Common myeloid progenitor, CD34-positive (primary cell): ENCODE results near the gene RHBDL2.

ENCODE experiments used
- CTCF ChIA-PET: fragments of 350-600 bp; sonication (Branson Sonifier 250); formaldehyde crosslinking; loops from one replicate; lab custom pipeline; 2021; ENCODE audit warnings: antibody characterized with exemption; lab: Charles Lee
- POLR2A ChIA-PET: fragments of 350-600 bp; sonication (Branson Sonifier 250); formaldehyde crosslinking; loops from one replicate; lab custom pipeline; 2021; ENCODE audit warnings: antibody characterized with exemption; lab: Charles Lee
- DNase-seq, 3 donors: peaks; one replicate each; pipeline versions ENCODE4 v3.0.0 to v3.0.0-alpha.2; 2013
- H3K27ac ChIP-seq, 2 experiments: 1 replicate in 1 of 2; 2 replicates in 1 of 2; pipeline ENCODE4 v1.7.0; 2013; ENCODE audit warnings: inconsistent platforms in 2 of 2, low read length in 2 of 2, mild to moderate bottlenecking in 2 of 2, low read depth in 1 of 2, moderate library complexity in 1 of 2; ENCODE audit not compliant: severe bottlenecking in 2 of 2, insufficient read depth in 1 of 2, poor library complexity in 1 of 2
- H3K27me3 ChIP-seq, 5 experiments: replicated peaks in 2 of 5; 1 replicate in 3 of 5; 2 replicates in 2 of 5; pipeline versions ENCODE4 v1.6.1 to v1.7.0; 2013; ENCODE audit warnings: low read length in 4 of 5, mild to moderate bottlenecking in 2 of 5, moderate library complexity in 2 of 5, inconsistent platforms in 1 of 5; ENCODE audit not compliant: insufficient read depth in 5 of 5, control insufficient read depth in 4 of 5
- H3K36me3 ChIP-seq, 4 experiments: 1 replicate in 2 of 4; 2 replicates in 2 of 4; pipeline versions ENCODE4 v1.6.1 to v1.7.0; 2013; ENCODE audit warnings: low read length in 3 of 4, control low read depth in 1 of 4, mild to moderate bottlenecking in 1 of 4; ENCODE audit not compliant: control insufficient read depth in 4 of 4, insufficient read depth in 4 of 4
- H3K4me1 ChIP-seq, 4 experiments: 1 replicate in 3 of 4; 2 replicates in 1 of 4; pipeline versions ENCODE4 v1.6.1 to v1.7.1; 2013; ENCODE audit warnings: low read length in 3 of 4, mild to moderate bottlenecking in 3 of 4, control low read depth in 1 of 4, inconsistent platforms in 1 of 4, moderate library complexity in 1 of 4; ENCODE audit not compliant: control insufficient read depth in 4 of 4, insufficient read depth in 4 of 4; ENCODE audit errors: control extremely low read depth in 1 of 4
- H3K4me3 ChIP-seq, 7 experiments: 1 replicate in 4 of 7; 2 replicates in 3 of 7; pipeline versions ENCODE4 v1.5.1 to v1.7.0; 2013; ENCODE audit warnings: mild to moderate bottlenecking in 7 of 7, low read length in 6 of 7, moderate library complexity in 6 of 7, inconsistent platforms in 2 of 7, low read depth in 2 of 7, control low read depth in 1 of 7; ENCODE audit not compliant: insufficient read depth in 4 of 7, control insufficient read depth in 1 of 7; ENCODE audit errors: extremely low read depth in 1 of 7
- H3K9me3 ChIP-seq, 5 experiments: 1 replicate in 4 of 5; 2 replicates in 1 of 5; pipeline versions ENCODE4 v1.6.1 to v1.7.1; 2013; ENCODE audit warnings: low read length in 4 of 5, mild to moderate bottlenecking in 2 of 5, inconsistent platforms in 1 of 5, low read depth in 1 of 5, moderate library complexity in 1 of 5; ENCODE audit not compliant: control insufficient read depth in 4 of 5, insufficient read depth in 2 of 5; ENCODE audit errors: control extremely low read depth in 1 of 5
- WGBS: methylation state at CpG from one replicate; pipeline ENCODE4 v1.1.5; 2013; ENCODE audit not compliant: insufficient coverage; 5-methylcytosine and 5-hydroxymethylcytosine counted together

The RHBDL2 gene

GRCh38 chr1:38885092-38885491 lies 56.5 kb downstream of the RHBDL2 start:
- H3K27me3 ChIP-seq: no peaks in the 10 kb centered on the region
- H3K36me3 ChIP-seq: no peaks in the 10 kb centered on the region
- DNase-seq: no peak
- ChIA-PET POLR2A (no interaction called here), CTCF (no interaction called here)
- no peaks in the 10 kb centered on the region for H3K4me1 ChIP-seq
- H3K27ac ChIP-seq: no peak overlapping the region
- no peak overlapping the region for H3K4me3 ChIP-seq
- H3K9me3 ChIP-seq: no peaks in the 10 kb centered on the region
- WGBS: 100% methylated on average over 2 of the region's 2 CpGs

DNA sequence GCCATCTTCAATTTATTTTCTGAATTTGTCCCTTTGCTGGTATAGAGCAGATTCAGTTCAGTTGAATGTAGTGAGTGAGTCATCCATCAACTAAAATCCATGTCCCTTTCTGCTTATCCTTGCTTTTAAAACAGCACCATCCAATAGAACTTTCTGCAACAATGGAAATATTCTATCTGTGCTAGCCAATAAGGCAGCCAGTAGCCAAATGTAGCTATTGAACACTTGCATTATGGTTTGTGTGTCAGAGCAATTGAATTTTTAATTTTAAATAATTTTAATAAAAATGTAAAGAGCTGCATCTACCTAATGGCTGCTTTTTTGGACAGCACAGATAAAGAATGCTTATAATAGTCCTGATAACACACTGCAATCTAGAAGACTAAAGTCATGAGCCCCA lies 60.1 kb downstream of the RHBDL2 start, which contains the start of gene GJA9:
Gene GJA9 (minus strand): TSS at position 101 of the 400 bp plus-strand sequence. CDS start 5,489 bp downstream, outside the sequence.
- Histone ChIP-seq H3K36me3 (no peaks in the 10 kb centered on the region), H3K4me3 (no peak within 1 kb of the TSS), H3K27me3 (no peaks in the 10 kb centered on the region), H3K9me3 (no peaks in the 10 kb centered on the region), H3K27ac (no peak within 1 kb of the TSS), H3K4me1 (no peaks in the 10 kb centered on the region)
- ChIA-PET CTCF (no interaction called here), POLR2A (interaction anchor here (0.5 kb wide), 1 partner anchor 12 kb away, joined by 4 read pairs; no protein-coding TSS in a partner anchor)
- no peak for DNase-seq

- DNase-seq: no peak
- H3K4me1 ChIP-seq: peaks cover 10 to 24% (median 15%) of the 10 kb centered on the region in 4 experiments
- 100% methylated on average over 1 of the region's 2 CpGs for WGBS
- H3K36me3 ChIP-seq: no peaks in the 10 kb centered on the region
- H3K4me3 ChIP-seq: no peak overlapping the region
- no peak overlapping the region for H3K27ac ChIP-seq
- CTCF ChIA-PET: interaction anchor here (1.0 kb wide), 1 partner anchor 40 kb away, joined by 3 read pairs; no protein-coding TSS in a partner anchor
- POLR2A ChIA-PET: no interaction called here
- H3K27me3 ChIP-seq: no peaks in the 10 kb centered on the region
- no peaks in the 10 kb centered on the region for H3K9me3 ChIP-seq
Observed at GRCh38 chr1:38875811-38876210, 65.8 kb downstream of the RHBDL2 start.

DNA sequence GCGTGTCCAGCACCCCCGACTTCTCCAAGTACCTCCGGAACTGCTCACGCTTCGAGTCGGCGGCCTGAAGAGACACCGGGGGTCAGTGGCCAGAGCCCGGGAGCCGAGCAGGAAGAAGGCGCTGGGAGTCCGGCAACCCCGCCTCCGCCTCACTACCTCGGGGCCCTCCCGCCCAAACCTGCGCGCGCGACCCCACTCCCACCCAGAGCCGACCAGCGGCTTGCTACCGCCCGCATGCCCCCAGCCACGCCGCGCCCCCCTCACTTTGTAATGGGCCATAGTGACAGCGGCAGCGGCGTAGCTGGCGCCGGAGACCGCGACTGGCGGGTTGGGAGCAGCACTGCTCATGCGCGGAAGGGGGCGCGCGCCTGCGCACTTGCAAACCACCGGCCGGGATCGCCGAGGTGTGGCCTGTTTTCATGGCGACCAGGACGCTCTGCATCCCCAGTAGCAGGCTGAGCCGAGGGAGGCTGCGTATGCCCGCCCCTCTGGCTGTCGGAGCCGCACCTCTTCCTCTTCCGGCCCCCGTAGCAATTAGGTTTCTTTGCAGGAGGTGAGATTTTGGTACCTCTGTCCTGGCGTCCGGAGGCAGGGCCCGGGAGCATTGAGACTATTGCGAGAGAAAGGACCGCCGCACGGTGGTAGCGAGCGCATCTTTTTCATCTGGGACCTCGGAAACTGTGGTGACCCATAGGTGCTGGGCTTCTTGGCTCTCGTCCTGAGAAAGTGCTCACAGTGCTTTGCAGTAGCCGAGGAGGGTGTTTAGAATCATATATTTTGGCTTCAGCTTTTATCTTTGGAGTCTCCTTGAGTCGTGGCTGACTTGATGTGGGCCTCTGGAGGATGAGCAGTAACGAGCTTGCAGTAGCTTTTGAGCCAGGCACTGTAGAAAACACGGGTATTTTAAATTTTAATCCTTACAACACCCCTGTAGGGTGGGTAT lies 68.3 kb downstream of the RHBDL2 start, which contains the start of gene MYCBP:
Gene MYCBP (minus strand): TSS at position 322 of the 943 bp plus-strand sequence. CDS start 43 bp downstream, at position 279.
- no peaks in the 10 kb centered on the region for H3K36me3 ChIP-seq
- no peaks in the 10 kb centered on the region for H3K9me3 ChIP-seq
- peak within 1 kb of the TSS; percentile 40 to 77 for H3K27ac ChIP-seq
- DNase-seq: peak; percentile 95 to 98 (median 97)
- ChIA-PET POLR2A (no interaction called here), CTCF (interaction anchor here (0.6 to 1.5 kb wide), 2 partner anchors 14 to 46 kb away, joined by 3 to 4 read pairs; no protein-coding TSS in a partner anchor)
- peaks cover 10 to 24% (median 15%) of the 10 kb centered on the region in 4 experiments for H3K4me1 ChIP-seq
- H3K27me3 ChIP-seq: no peaks in the 10 kb centered on the region
- peak within 1 kb of the TSS; percentile 82 to 99 (median 94) for H3K4me3 ChIP-seq
- 1% methylated on average over 57 of the region's 69 CpGs for whole genome bisulfite sequencing

DNA sequence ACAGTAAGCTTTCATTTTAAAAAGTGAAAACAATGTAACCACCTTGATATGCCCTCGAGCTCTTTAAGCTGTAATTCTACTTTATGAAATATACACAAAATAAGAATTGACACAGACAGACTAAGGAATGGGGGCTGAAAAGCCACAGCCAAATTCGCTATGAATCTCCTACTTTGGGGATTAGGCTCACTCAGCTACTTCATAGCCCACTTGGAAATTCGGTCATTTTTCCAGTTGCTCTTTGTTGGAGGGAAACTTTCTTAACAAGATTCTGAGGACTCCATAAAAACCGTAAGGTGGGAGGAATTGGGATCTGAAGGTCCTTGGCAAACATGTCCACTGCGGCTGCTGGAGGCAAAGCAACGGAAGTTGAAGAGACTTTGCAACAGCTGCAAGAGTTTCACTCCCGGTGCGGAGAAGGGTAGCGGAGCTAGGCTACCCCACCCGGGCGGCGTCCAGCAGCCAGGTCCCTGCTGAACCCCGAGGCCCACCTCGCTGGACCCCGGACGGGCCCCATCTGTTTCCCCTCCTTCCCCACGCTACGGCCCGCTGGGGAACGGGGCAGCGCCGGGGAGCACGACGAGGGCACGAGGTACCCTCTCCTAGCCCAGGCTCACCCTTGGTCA lies 69.1 kb downstream of the RHBDL2 start:
- Histone ChIP-seq H3K27ac (peak overlapping the region in 1 of 2 experiments; percentile 76), H3K4me1 (peaks cover 10 to 24% (median 15%) of the 10 kb centered on the region in 4 experiments), H3K9me3 (no peaks in the 10 kb centered on the region), H3K27me3 (no peaks in the 10 kb centered on the region), H3K4me3 (peak overlapping the region; percentile 82 to 99 (median 94)), H3K36me3 (peaks cover 0 to 3% (median 0%) of the 10 kb centered on the region in 4 experiments)
- DNase-seq: peak in 2 of 3 donors; percentile 28 to 29
- ChIA-PET CTCF (interaction anchor here (0.6 to 1.9 kb wide), 3 partner anchors 12 to 47 kb away, joined by 3 to 4 read pairs (median 4); partner anchors contain the start of gene RRAGC), POLR2A (no interaction called here)
- 4% methylated on average over 19 of the region's 25 CpGs for WGBS

GRCh38 chr1:38870996-38871395 lies 70.6 kb downstream of the RHBDL2 start:
- POLR2A ChIA-PET: interaction anchor here (1.2 kb wide), 1 partner anchor 12 kb away, joined by 3 read pairs; no protein-coding TSS in a partner anchor
- CTCF ChIA-PET: interaction anchor here (0.6 to 1.9 kb wide), 2 partner anchors 11 to 33 kb away, joined by 3 to 4 read pairs; partner anchors contain the start of gene RRAGC
- Histone ChIP-seq H3K27ac (no peak overlapping the region), H3K4me3 (no peak overlapping the region), H3K27me3 (no peaks in the 10 kb centered on the region), H3K36me3 (peaks cover 0 to 9% (median 0%) of the 10 kb centered on the region in 4 experiments), H3K4me1 (peaks cover 10 to 24% (median 15%) of the 10 kb centered on the region in 4 experiments), H3K9me3 (no peaks in the 10 kb centered on the region)
- 99% methylated on average over 7 of the region's 8 CpGs for WGBS
- DNase-seq: peak in 2 of 3 donors; percentile 5 to 6
